ENCODE measurements around the gene NPHP4. TPM values are rescaled to one million over a fixed set of nuclear protein-coding genes. Genes with fewer than 3 reads are reported as not detected.

The NPHP4 gene
- total RNA-seq, 1 experiment from 2014 or later: 18.8 TPM

DNA sequence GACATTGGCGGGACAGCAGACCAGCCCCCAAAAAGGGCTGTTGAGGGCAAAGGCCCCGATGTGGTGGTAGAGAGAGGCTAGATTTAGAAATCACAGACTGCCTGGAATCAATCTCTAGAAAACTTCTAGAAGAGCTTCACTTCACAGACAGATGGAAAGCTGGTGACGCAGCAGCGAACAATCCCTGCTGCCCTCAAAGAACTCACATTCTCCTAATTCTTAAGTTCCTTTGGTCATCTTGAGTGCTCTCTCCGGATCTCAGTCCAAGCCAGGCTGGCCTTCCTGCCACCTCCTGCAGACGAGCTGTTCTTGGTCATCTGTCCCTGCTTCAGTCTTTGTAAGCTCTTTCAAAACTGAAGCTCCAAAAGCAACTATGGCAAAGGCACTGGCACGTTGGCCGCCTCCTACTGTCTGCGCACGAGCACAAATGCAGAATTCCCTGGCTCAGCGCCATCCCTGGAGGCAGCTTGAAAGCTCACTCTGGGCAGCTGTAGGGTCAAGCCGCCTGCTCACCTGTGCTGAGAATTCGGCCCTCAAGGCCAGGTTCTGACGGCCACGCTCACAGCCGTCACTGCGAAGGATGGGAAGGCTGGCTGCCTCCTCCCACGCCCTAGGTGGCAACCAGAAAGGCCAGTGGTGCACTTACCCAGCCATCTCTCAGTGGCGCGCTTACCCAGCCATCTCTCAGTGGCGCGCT is 110.6 kb downstream of the NPHP4 start:
- no peaks in the 10 kb centered on the region for H3K79me2 ChIP-seq (ENCODE audit: low read length)
- H3K4me2 ChIP-seq (ENCODE audit: low read length): no peak overlapping the region
- no peak for DNase-seq
- H3K9ac ChIP-seq (ENCODE audit: low read length): no peak overlapping the region
- no peak overlapping the region for H3K4me3 ChIP-seq (ENCODE audit: low read length)
- no peak overlapping the region for H3K27ac ChIP-seq (ENCODE audit: low read length)
- no peak overlapping the region for H2AFZ ChIP-seq (ENCODE audit: low read length)
- no peaks in the 10 kb centered on the region for H4K20me1 ChIP-seq (ENCODE audit: low read length)
- TF ChIP-seq, protein P1, sequence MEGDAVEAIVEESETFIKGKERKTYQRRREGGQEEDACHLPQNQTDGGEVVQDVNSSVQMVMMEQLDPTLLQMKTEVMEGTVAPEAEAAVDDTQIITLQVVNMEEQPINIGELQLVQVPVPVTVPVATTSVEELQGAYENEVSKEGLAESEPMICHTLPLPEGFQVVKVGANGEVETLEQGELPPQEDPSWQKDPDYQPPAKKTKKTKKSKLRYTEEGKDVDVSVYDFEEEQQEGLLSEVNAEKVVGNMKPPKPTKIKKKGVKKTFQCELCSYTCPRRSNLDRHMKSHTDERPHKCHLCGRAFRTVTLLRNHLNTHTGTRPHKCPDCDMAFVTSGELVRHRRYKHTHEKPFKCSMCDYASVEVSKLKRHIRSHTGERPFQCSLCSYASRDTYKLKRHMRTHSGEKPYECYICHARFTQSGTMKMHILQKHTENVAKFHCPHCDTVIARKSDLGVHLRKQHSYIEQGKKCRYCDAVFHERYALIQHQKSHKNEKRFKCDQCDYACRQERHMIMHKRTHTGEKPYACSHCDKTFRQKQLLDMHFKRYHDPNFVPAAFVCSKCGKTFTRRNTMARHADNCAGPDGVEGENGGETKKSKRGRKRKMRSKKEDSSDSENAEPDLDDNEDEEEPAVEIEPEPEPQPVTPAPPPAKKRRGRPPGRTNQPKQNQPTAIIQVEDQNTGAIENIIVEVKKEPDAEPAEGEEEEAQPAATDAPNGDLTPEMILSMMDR (conservative IDR thresholded peaks at IDR 0.05; ENCODE audit: low read depth, low read length): no peak
- TF ChIP-seq EZH2 (IDR thresholded peaks at IDR 0.05; ENCODE audit: low read length, unreplicated experiment) (no peak), EZH2phosphoT487 (IDR thresholded peaks at IDR 0.05; ENCODE audit: borderline replicate concordance, low read length) (no peak)
- H3K9me3 ChIP-seq (ENCODE audit: low read length): no peaks in the 10 kb centered on the region
- CTCF ChIA-PET: no interaction called here
- BruUV-seq (replicated peaks): no TSS peak
- no peaks in the 10 kb centered on the region for H3K4me1 ChIP-seq (ENCODE audit: insufficient read depth, low read length)
- intact Hi-C loops (cut with micrococcal nuclease): no loop called here
- ATAC-seq: no peak
- peaks cover 21% of the 10 kb centered on the region for H3K36me3 ChIP-seq (ENCODE audit: low read depth, low read length)
- no peaks in the 10 kb centered on the region for H3F3A ChIP-seq (ENCODE audit: low read length, unreplicated experiment)
- no peaks in the 10 kb centered on the region for H3K27me3 ChIP-seq (ENCODE audit: low read length)
- H3K9me2 ChIP-seq (replicated peaks; ENCODE audit: low read length): no peaks in the 10 kb centered on the region
- POLR2A ChIA-PET (ENCODE audit: unreplicated experiment): no interaction called here

DNA sequence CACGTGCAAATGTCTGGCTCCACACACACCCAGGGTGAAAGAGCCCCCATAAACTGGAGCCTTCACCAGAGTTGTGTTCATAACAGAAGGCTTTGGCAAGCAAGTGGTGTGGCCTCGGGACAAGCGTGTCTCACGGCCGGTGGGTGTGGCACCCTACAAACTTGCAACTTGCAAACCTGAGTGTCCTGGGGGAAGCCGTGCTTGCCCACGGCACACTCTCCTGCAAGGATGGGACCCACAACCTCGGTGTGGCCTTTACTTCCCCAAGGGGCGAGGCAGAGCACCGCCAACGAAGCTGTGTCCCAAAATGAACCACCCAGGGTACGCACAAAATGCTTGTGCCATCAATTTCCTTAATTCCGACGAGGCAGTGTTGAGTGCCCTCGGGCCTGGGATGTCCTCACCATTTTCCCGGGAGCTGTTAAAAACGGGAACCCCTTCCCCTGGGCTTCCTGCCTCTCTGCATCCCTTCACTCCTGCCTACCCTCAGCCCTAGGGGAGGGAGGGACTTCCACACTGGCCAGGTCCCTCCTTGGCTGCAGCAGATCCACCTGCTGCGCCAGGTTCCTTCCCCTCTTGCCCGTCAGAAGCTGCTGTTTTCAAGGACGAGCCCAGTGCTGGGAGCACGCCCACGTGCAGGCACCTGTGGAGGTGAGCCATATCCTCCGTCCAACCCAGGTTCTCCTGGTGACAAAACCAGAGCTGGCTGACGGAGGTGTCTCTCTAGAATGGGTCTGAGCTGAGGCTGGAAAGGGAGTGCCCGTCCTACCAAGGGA is 111.4 kb downstream of the NPHP4 start:
- no peak overlapping the region for H2AFZ ChIP-seq (ENCODE audit: low read length)
- H3K27me3 ChIP-seq (ENCODE audit: low read length): no peaks in the 10 kb centered on the region
- no peak overlapping the region for H3K4me2 ChIP-seq (ENCODE audit: low read length)
- intact Hi-C loops (cut with micrococcal nuclease): no loop called here
- H3K36me3 ChIP-seq (ENCODE audit: low read depth, low read length): peaks cover 22% of the 10 kb centered on the region
- no peak overlapping the region for H3K4me3 ChIP-seq (ENCODE audit: low read length)
- H3K9me2 ChIP-seq (replicated peaks; ENCODE audit: low read length): no peaks in the 10 kb centered on the region
- H3K27ac ChIP-seq (ENCODE audit: low read length): no peak overlapping the region
- no TSS peak for BruUV-seq (replicated peaks)
- ChIA-PET POLR2A (ENCODE audit: unreplicated experiment) (no interaction called here), CTCF (no interaction called here)
- H4K20me1 ChIP-seq (ENCODE audit: low read length): no peaks in the 10 kb centered on the region
- H3K4me1 ChIP-seq (ENCODE audit: insufficient read depth, low read length): no peaks in the 10 kb centered on the region
- no peak overlapping the region for H3K9ac ChIP-seq (ENCODE audit: low read length)
- no peaks in the 10 kb centered on the region for H3K79me2 ChIP-seq (ENCODE audit: low read length)
- no peak for ATAC-seq
- no peaks in the 10 kb centered on the region for H3F3A ChIP-seq (ENCODE audit: low read length, unreplicated experiment)
- DNase-seq: no peak
- TF ChIP-seq, protein P1 (conservative IDR thresholded peaks at IDR 0.05; ENCODE audit: low read depth, low read length): no peak
- H3K9me3 ChIP-seq (ENCODE audit: low read length): no peaks in the 10 kb centered on the region

DNA sequence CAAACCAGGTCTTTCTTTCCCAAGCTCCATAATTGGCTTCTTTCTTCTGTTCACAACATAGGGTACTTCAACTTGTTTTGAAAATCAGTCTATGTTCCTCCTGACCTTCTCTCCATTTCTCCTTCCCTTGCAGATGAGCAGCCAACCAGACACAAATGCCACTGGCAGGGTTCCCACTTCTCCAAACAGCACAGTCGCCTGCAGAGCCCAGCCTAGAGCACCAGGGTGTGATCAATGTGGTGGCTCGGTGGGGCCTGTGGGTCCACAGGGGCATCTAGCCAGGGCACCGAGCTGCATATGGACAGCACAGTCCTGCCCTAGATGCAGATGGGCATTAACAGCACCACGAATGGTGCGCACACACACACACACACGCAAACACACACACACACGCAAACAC is 112.8 kb downstream of the NPHP4 start:
- no TSS peak for BruUV-seq (replicated peaks)
- ATAC-seq: no peak
- no peak overlapping the region for H2AFZ ChIP-seq (ENCODE audit: low read length)
- H3K27me3 ChIP-seq (ENCODE audit: low read length): no peaks in the 10 kb centered on the region
- peaks cover 28% of the 10 kb centered on the region for H3K36me3 ChIP-seq (ENCODE audit: low read depth, low read length)
- no peak for DNase-seq
- no peak overlapping the region for H3K4me2 ChIP-seq (ENCODE audit: low read length)
- no peak for TF ChIP-seq EZH2 (IDR thresholded peaks at IDR 0.05; ENCODE audit: low read length, unreplicated experiment)
- TF ChIP-seq, protein P1 (conservative IDR thresholded peaks at IDR 0.05; ENCODE audit: low read depth, low read length): no peak
- TF ChIP-seq EZH2phosphoT487 (IDR thresholded peaks at IDR 0.05; ENCODE audit: borderline replicate concordance, low read length): no peak
- no peaks in the 10 kb centered on the region for H3K4me1 ChIP-seq (ENCODE audit: insufficient read depth, low read length)
- H3K79me2 ChIP-seq (ENCODE audit: low read length): no peaks in the 10 kb centered on the region
- H3K27ac ChIP-seq (ENCODE audit: low read length): no peak overlapping the region
- no peaks in the 10 kb centered on the region for H3F3A ChIP-seq (ENCODE audit: low read length, unreplicated experiment)
- H3K9ac ChIP-seq (ENCODE audit: low read length): no peak overlapping the region
- H3K9me2 ChIP-seq (replicated peaks; ENCODE audit: low read length): no peaks in the 10 kb centered on the region
- no peaks in the 10 kb centered on the region for H3K9me3 ChIP-seq (ENCODE audit: low read length)
- intact Hi-C loops (cut with micrococcal nuclease): no loop called here
- no peak overlapping the region for H3K4me3 ChIP-seq (ENCODE audit: low read length)
- POLR2A ChIA-PET (ENCODE audit: unreplicated experiment): no interaction called here
- no peaks in the 10 kb centered on the region for H4K20me1 ChIP-seq (ENCODE audit: low read length)
- CTCF ChIA-PET: no interaction called here
